HepG2 (cell line): ENCODE data around the gene DOCK4. TPM values are rescaled to one million over a fixed set of nuclear protein-coding genes. Genes with fewer than 3 reads are reported as not detected.

Experiments
- ATAC-seq: fragments of 200-7000 bp; cut with Tn5 transposase; 3 replicates; pipeline ENCODE4 v1.9.1; 2020; ENCODE audit warnings: mild to moderate bottlenecking, moderate library complexity
- BruUV-seq: library from RNA; stranded (reverse); fragments of 400-500 nt; replicated peaks from 2 replicates; lab custom pipeline; 2021; lab: Mats Ljungman, UMichigan
- CTCF ChIA-PET: fragments of 300-600 bp; formaldehyde crosslinking; extraction: SDS; loops from one replicate; lab custom pipeline; 2021; ENCODE audit warnings: low total read pairs, inconsistent platforms, low intra/inter-chr PET ratio; lab: Yijun Ruan, JAX
- POLR2A ChIA-PET: fragments of 350-600 bp; sonication (Branson Sonifier 250); formaldehyde crosslinking; loops from one replicate; lab custom pipeline; 2020; ENCODE audit warnings: antibody characterized with exemption, inconsistent platforms; lab: Yijun Ruan, JAX
- DNase-seq: peaks from one replicate; pipeline ENCODE4 v3.0.0-alpha.2; 2015; ENCODE audit warnings: low spot score
- FAIRE-seq: peaks from 3 replicates; lab custom pipeline; 2011; peaks lifted over from hg19 to GRCh38; lab: Jason Lieb, UNC
- H2AFZ ChIP-seq: one replicate; pipeline ENCODE4 v1.6.1; 2011; ENCODE audit warnings: low read length, inconsistent platforms
- H3K27ac ChIP-seq: fragments of 300-600 bp; 3 replicates; pipeline ENCODE4 v1.8.0; 2011; ENCODE audit warnings: mixed run types, mild to moderate bottlenecking, mixed read lengths, low read length, inconsistent platforms; ENCODE audit not compliant: insufficient read depth; ENCODE audit errors: extremely low read length
- H3K27me3 ChIP-seq, 2 experiments: fragments of 200-600 bp in 1 of 2; 2 replicates in 1 of 2; 3 replicates in 1 of 2; pipeline versions ENCODE4 v1.6.0 to v1.8.0; 2011; ENCODE audit warnings: low read length in 2 of 2, mild to moderate bottlenecking in 2 of 2, moderate library complexity in 2 of 2, inconsistent platforms in 1 of 2; ENCODE audit not compliant: insufficient read depth in 2 of 2, control insufficient read depth in 1 of 2
- H3K36me3 ChIP-seq, 2 experiments: fragments of 200-600 bp in 1 of 2; replicated peaks in 1 of 2; 2 replicates in 1 of 2; 3 replicates in 1 of 2; pipeline versions ENCODE4 v1.5.1 to v1.8.0; 2011; ENCODE audit warnings: low read length in 2 of 2, inconsistent platforms in 1 of 2; ENCODE audit not compliant: insufficient read depth in 2 of 2, control insufficient read depth in 1 of 2
- H3K4me1 ChIP-seq: 2 replicates; pipeline ENCODE4 v1.5.1; 2012; ENCODE audit warnings: low read length, inconsistent platforms; ENCODE audit not compliant: insufficient read depth
- H3K4me2 ChIP-seq: 2 replicates; pipeline ENCODE4 v1.6.0; 2011; ENCODE audit warnings: low read depth, low read length, inconsistent platforms
- H3K4me3 ChIP-seq, 3 experiments: fragments of 200-600 bp in 1 of 3; sonication (generic), shearing (Covaris generic) in 1 of 3; replicated peaks in 1 of 3; 2 replicates each; pipeline ENCODE4 v1.5.1; 2011 to 2016; ENCODE audit warnings: low read length in 3 of 3, inconsistent platforms in 2 of 3, low read depth in 2 of 3, mild to moderate bottlenecking in 2 of 3, control low read depth in 1 of 3, mixed read lengths in 1 of 3; ENCODE audit not compliant: insufficient read depth in 1 of 3
- H3K79me2 ChIP-seq: one replicate; pipeline ENCODE4 v1.6.1; 2011; ENCODE audit warnings: low read length, inconsistent platforms; ENCODE audit not compliant: insufficient read depth
- H3K9ac ChIP-seq: 2 replicates; pipeline ENCODE4 v1.6.0; 2011; ENCODE audit warnings: mild to moderate bottlenecking, low read depth, low read length, inconsistent platforms; ENCODE audit not compliant: insufficient read depth
- H3K9me3 ChIP-seq: 2 replicates; pipeline ENCODE4 v1.5.1; 2012; ENCODE audit warnings: mild to moderate bottlenecking, low read length
- H4K20me1 ChIP-seq: 2 replicates; pipeline ENCODE4 v1.6.0; 2011; ENCODE audit warnings: inconsistent platforms, mild to moderate bottlenecking, low read length, moderate library complexity; ENCODE audit not compliant: insufficient read depth
- ARID2 ChIP-seq: sonication (generic); formaldehyde crosslinking; IDR thresholded peaks from 2 replicates; pipeline ENCODE4 v1.8.1; 2022; ENCODE audit warnings: mild to moderate bottlenecking, missing genetic modification reagents, borderline replicate concordance
- ATAD3A ChIP-seq: sonication (generic); formaldehyde crosslinking; IDR thresholded peaks from 2 replicates; pipeline ENCODE4 v1.4.0; 2020; ENCODE audit warnings: missing genetic modification reagents
- FOXP1 ChIP-seq, 2 experiments: fragments of 450-650 bp in 1 of 2; IDR thresholded peaks; 2 replicates each; pipeline ENCODE4 v1.6.1; 2017 to 2018; ENCODE audit warnings: antibody characterized with exemption in 1 of 2
- IRF2 ChIP-seq: IDR thresholded peaks from 2 replicates; pipeline ENCODE4 v1.6.1; 2018; ENCODE audit warnings: missing genetic modification reagents, missing compliant biosample characterization
- MBD4 ChIP-seq: IDR thresholded peaks from 2 replicates; pipeline ENCODE4 v1.6.1; 2012; ENCODE audit warnings: low read length, inconsistent platforms, borderline replicate concordance
- MXD3 ChIP-seq: IDR thresholded peaks from 2 replicates; pipeline ENCODE4 v1.6.1; 2016; ENCODE audit warnings: mild to moderate bottlenecking, missing biosample characterization, missing genetic modification reagents
- NCOA5 ChIP-seq: sonication (generic); formaldehyde crosslinking; IDR thresholded peaks from 2 replicates; pipeline ENCODE4 v1.4.0; 2020; ENCODE audit warnings: missing genetic modification reagents
- NR3C1 ChIP-seq: sonication (generic); formaldehyde crosslinking; IDR thresholded peaks from 2 replicates; pipeline ENCODE4 v1.4.0; 2020; ENCODE audit warnings: missing genetic modification reagents
- SRF ChIP-seq: IDR thresholded peaks from 2 replicates; pipeline ENCODE4 v1.6.1; 2011; ENCODE audit warnings: mild to moderate bottlenecking, low read depth, low read length, moderate library complexity
- ZFP62 ChIP-seq: sonication (generic); formaldehyde crosslinking; IDR thresholded peaks from 2 replicates; pipeline ENCODE4 v1.4.0; 2020; ENCODE audit warnings: missing genetic modification reagents
- ZNF121 ChIP-seq: sonication (generic); formaldehyde crosslinking; IDR thresholded peaks from 2 replicates; pipeline ENCODE4 v1.5.0; 2020; ENCODE audit warnings: mild to moderate bottlenecking, missing genetic modification reagents
- ZNF296 ChIP-seq: sonication (generic); formaldehyde crosslinking; conservative IDR thresholded peaks from 2 replicates; pipeline ENCODE4 v1.5.0; 2020; ENCODE audit warnings: mild to moderate bottlenecking, missing genetic modification reagents
- ZNF737 ChIP-seq: sonication (generic); formaldehyde crosslinking; IDR thresholded peaks from 2 replicates; pipeline ENCODE4 v1.5.0; 2020; ENCODE audit warnings: missing genetic modification reagents, mild to moderate bottlenecking, borderline replicate concordance
- ZNF788 ChIP-seq: sonication (generic); formaldehyde crosslinking; IDR thresholded peaks from 2 replicates; pipeline ENCODE4 v1.5.0; 2020; ENCODE audit warnings: mild to moderate bottlenecking, missing genetic modification reagents, borderline replicate concordance
- ZNF839 ChIP-seq: sonication (generic); formaldehyde crosslinking; IDR thresholded peaks from 2 replicates; pipeline ENCODE4 v1.4.0; 2020; ENCODE audit warnings: missing genetic modification reagents, mild to moderate bottlenecking, borderline replicate concordance
- ZSCAN12 ChIP-seq: sonication (generic); formaldehyde crosslinking; IDR thresholded peaks from 2 replicates; pipeline ENCODE4 v1.9.0; 2021; ENCODE audit warnings: mild to moderate bottlenecking, missing genetic modification reagents
- whole genome bisulfite sequencing: methylation state at CpG from one replicate; pipeline ENCODE4 v1.1.6; 2017; ENCODE audit warnings: low lambda C conversion rate; 5-methylcytosine and 5-hydroxymethylcytosine counted together
- in situ Hi-C: cut with HindIII; loops from 2 replicates; pipeline ENCODE4 v1.10.0; 2017; ENCODE audit warnings: low pct_unique_long_range_greater_than_20kb; ENCODE audit not compliant: extremely low pct_ligation_motif_present
- intact Hi-C: fragments of 100-400 bp; cut with micrococcal nuclease; formaldehyde crosslinking; loops from one replicate; pipeline ENCODE4 v1.10.0; 2022; ENCODE audit not compliant: unreplicated experiment
- polyA plus RNA-seq, 8 experiments: library from polyadenylated mRNA; depleted of rRNA in 3 of 8; stranded (reverse) in 7 of 8; unstranded in 1 of 8; fragments of >200 nt; fragmentation: Illumina TruSeq in 4 of 8; extraction: Trizol in 4 of 8; gene quantifications; 2 replicates each; pipeline versions ENCODE4 v1.2.1 to v1.2.3, GENCODE V29; 2011 to 2016; ENCODE audit warnings: low read depth in 4 of 8, missing spikeins in 1 of 8, mixed read lengths in 1 of 8; ENCODE audit not compliant: insufficient read depth in 1 of 8
- total RNA-seq, 5 experiments: library from RNA; depleted of rRNA; stranded (reverse); fragments of >200 nt; fragmentation: Illumina TruSeq; extraction: Trizol; gene quantifications; 2 replicates each; pipeline ENCODE4 v1.2.3, GENCODE V29; 2016; ENCODE audit warnings: low read depth in 1 of 5
- TF ChIP-seq, protein P1 (sequence below): sonication (generic); formaldehyde crosslinking; IDR thresholded peaks from 2 replicates; pipeline ENCODE4 v1.4.0; 2020; ENCODE audit warnings: missing genetic modification reagents, mild to moderate bottlenecking, borderline replicate concordance
- TF ChIP-seq, protein P2 (sequence below): IDR thresholded peaks from 2 replicates; pipeline ENCODE4 v1.6.1; 2016; ENCODE audit warnings: low read depth, borderline replicate concordance

DOCK4 gene
- total and polyA plus RNA-seq, 2 of the 13 experiments (the other 11 are each of a cell fraction or from before 2014, with no cell fraction given), result 13.5 to 17.4 TPM

- ChIA-PET POLR2A (interaction anchor here (1.4 kb wide), 1 partner anchor 92 kb away, joined by 3 read pairs; no protein-coding TSS in a partner anchor), CTCF (interaction anchor here (2.3 to 2.8 kb wide), 2 partner anchors 93 to 652 kb away, joined by 15 to 16 read pairs; no protein-coding TSS in a partner anchor)
- Histone ChIP-seq H3K9ac (no peak overlapping the region), H3K9me3 (no peaks in the 10 kb centered on the region), H3K36me3 (peaks cover 10 to 19% of the 10 kb centered on the region in 2 experiments), H2AFZ (no peak overlapping the region), H3K4me3 (no peak overlapping the region), H3K4me1 (no peaks in the 10 kb centered on the region), H3K27me3 (no peaks in the 10 kb centered on the region; a peak in 1 of 5 replicates), H3K27ac (no peak overlapping the region), H3K4me2 (no peak overlapping the region), H4K20me1 (no peaks in the 10 kb centered on the region), H3K79me2 (no peaks in the 10 kb centered on the region)
- intact Hi-C loops (loop anchor here (1.0 to 2.0 kb wide), 5 partner anchors 93 to 690 kb away; partner anchors contain the start of genes DOCK4 and ZNF277), in situ Hi-C loops (loop anchor here (5.0 kb wide), 1 partner anchor 95 kb away; no protein-coding TSS in a partner anchor)
- FAIRE-seq (no peak), DNase-seq (no peak), ATAC-seq (no peak)
- 88% methylated on average over 5 of the region's 5 CpGs for WGBS
- no TSS peak for BruUV-seq
- TF ChIP-seq ZNF121 (CRISPR knock-in tag) (peak; percentile 64; the same call in 1 of the 2 replicates), ZSCAN12 (CRISPR knock-in tag) (no peak)
Measured at GRCh38 chr7:111762799-111763198, 443.4 kb downstream of the DOCK4 start.

GRCh38 chr7:111762211-111762610, 444.0 kb downstream of the DOCK4 start:
- Histone ChIP-seq H3K79me2 (no peaks in the 10 kb centered on the region), H3K27ac (no peak overlapping the region), H3K4me3 (no peak overlapping the region), H3K9me3 (no peaks in the 10 kb centered on the region), H3K4me1 (no peaks in the 10 kb centered on the region), H2AFZ (no peak overlapping the region), H3K9ac (no peak overlapping the region), H3K27me3 (no peaks in the 10 kb centered on the region; a peak in 1 of 5 replicates), H3K36me3 (peaks cover 10 to 18% of the 10 kb centered on the region in 2 experiments), H3K4me2 (no peak overlapping the region), H4K20me1 (no peaks in the 10 kb centered on the region)
- ChIA-PET CTCF (interaction anchor here (2.3 to 2.8 kb wide), 2 partner anchors 93 to 653 kb away, joined by 15 to 16 read pairs; no protein-coding TSS in a partner anchor), POLR2A (interaction anchor here (1.4 kb wide), 1 partner anchor 93 kb away, joined by 3 read pairs; no protein-coding TSS in a partner anchor)
- in situ Hi-C loops, result loop anchor here (5.0 kb wide), 1 partner anchor 95 kb away; no protein-coding TSS in a partner anchor
- intact Hi-C loops, result loop anchor here (2.0 kb wide), 1 partner anchor 445 kb away; the partner anchor contains the start of genes DOCK4 and ZNF277
- no peak for ATAC-seq
- no peak for FAIRE-seq
- no TSS peak for BruUV-seq
- no peak for DNase-seq
- TF ChIP-seq ZFP62 (CRISPR knock-in tag), result no peak
- TF ChIP-seq NCOA5 (CRISPR knock-in tag), result no peak
- no peak for TF ChIP-seq MBD4
- no peak for TF ChIP-seq IRF2
- TF ChIP-seq, protein P1, sequence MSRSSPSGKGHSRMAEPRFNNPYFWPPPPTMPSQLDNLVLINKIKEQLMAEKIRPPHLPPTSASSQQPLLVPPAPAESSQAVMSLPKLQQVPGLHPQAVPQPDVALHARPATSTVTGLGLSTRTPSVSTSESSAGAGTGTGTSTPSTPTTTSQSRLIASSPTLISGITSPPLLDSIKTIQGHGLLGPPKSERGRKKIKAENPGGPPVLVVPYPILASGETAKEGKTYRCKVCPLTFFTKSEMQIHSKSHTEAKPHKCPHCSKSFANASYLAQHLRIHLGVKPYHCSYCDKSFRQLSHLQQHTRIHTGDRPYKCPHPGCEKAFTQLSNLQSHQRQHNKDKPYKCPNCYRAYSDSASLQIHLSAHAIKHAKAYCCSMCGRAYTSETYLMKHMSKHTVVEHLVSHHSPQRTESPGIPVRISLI (CRISPR knock-in tag), result no peak
- TF ChIP-seq ZNF839 (CRISPR knock-in tag), result no peak
- no peak for TF ChIP-seq ARID2 (CRISPR knock-in tag)
- TF ChIP-seq NR3C1 (CRISPR knock-in tag), result no peak
- TF ChIP-seq SRF, result no peak
- no peak for TF ChIP-seq MXD3 (CRISPR knock-in tag)
- TF ChIP-seq ZNF788, result no peak
- no peak for TF ChIP-seq ZNF737 (CRISPR knock-in tag)
- no peak for TF ChIP-seq FOXP1 (IDR thresholded peaks at IDR 0.05)
- no peak for TF ChIP-seq FOXP1 (CRISPR knock-in tag; IDR thresholded peaks at IDR 0.05)
- TF ChIP-seq ZNF296 (CRISPR knock-in tag), result no peak
- no peak for TF ChIP-seq ATAD3A (CRISPR knock-in tag)
- TF ChIP-seq, protein P2, sequence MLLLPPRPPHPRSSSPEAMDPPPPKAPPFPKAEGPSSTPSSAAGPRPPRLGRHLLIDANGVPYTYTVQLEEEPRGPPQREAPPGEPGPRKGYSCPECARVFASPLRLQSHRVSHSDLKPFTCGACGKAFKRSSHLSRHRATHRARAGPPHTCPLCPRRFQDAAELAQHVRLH (CRISPR knock-in tag), result no peak
